MG63 (cell line): ENCODE data around the gene ABHD4. TPM values are rescaled to one million over a fixed set of nuclear protein-coding genes. Genes with fewer than 3 reads are reported as not detected.
"Not testable (repeated sequence)": the region's sequence is repeated elsewhere in the genome, so short reads cannot be mapped to it uniquely, and the experiment has no call there.

Experiments used
- DNase-seq: peaks from one replicate; pipeline ENCODE4 v3.0.0-alpha.2; 2020
- H3K27me3 ChIP-seq: fragments of 250-450 bp; sonication (Bioruptor Pico); 2 replicates; pipeline ENCODE4 v1.5.1; 2020; ENCODE audit warnings: mild to moderate bottlenecking, moderate library complexity
- H3K36me3 ChIP-seq: fragments of 250-450 bp; sonication (Bioruptor Pico); 2 replicates; pipeline ENCODE4 v1.5.1; 2020; ENCODE audit warnings: mild to moderate bottlenecking, moderate library complexity
- H3K4me3 ChIP-seq: fragments of 250-450 bp; sonication (Bioruptor Pico); 2 replicates; pipeline ENCODE4 v1.5.1; 2020; ENCODE audit warnings: mild to moderate bottlenecking, moderate library complexity
- H3K9me3 ChIP-seq: fragments of 250-450 bp; sonication (Bioruptor Pico); 2 replicates; pipeline ENCODE4 v1.5.1; 2020; ENCODE audit warnings: mild to moderate bottlenecking, moderate library complexity
- total RNA-seq: library from RNA; depleted of rRNA; stranded (reverse); fragments of >200 nt; shearing (Covaris generic); gene quantifications from 2 replicates; pipeline ENCODE4 v1.2.3, GENCODE V29; 2014; ENCODE audit warnings: low replicate concordance

ABHD4 gene
- total RNA-seq, 1 experiment from 2014 or later: 0.89 TPM

DNA sequence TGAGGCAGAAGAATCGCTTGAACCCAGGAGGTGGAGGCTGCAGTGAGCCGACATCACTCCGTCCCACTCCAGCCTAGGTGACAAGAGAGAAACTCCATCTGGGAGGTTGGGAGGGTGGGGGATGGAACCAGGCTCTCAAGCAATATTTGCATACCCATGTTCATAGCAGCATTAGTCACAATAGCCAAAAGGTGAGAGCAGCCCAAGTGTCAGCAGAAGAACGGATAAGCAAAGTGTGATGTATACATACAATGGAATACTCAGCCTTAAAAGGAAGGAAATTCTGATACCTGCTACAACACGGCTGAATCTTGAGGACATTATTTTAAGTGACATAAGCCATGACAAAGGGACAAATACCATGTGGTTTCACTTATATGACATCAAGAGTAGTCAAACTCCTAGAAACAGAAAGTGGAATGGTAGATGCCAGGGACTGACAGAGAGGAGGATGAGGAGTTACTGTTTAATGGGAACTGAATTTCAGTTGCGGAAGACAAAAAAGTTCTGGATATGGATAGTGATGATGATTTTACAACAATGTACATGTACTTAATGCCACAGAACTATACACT is 20.7 kb upstream of the ABHD4 start:
- Histone ChIP-seq H3K4me3 (no peak overlapping the region), H3K9me3 (no peaks in the 10 kb centered on the region), H3K36me3 (peaks cover 11% of the 10 kb centered on the region), H3K27me3 (no peaks in the 10 kb centered on the region)
- no peak for DNase-seq

DNA sequence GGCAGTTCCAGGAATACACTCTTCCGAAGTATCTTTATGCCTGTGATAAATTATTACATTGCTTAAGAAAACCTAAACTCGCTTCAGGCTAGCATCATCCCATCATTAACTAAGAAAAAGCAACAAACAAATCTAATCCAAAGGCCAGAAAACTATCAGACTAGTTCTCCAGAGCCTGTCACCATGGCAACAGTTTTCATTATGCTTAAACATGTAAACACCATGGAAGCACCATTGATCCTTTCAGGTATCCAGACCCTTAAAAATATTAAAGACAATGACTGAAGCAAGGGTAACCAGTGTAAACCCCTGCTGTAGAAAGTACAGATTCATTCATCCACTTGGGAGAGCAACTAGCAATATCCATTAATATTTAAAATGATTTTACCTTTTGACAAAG is 18.9 kb upstream of the ABHD4 start:
- Histone ChIP-seq H3K9me3 (no peaks in the 10 kb centered on the region), H3K4me3 (no peak overlapping the region), H3K36me3 (peaks cover 5% of the 10 kb centered on the region), H3K27me3 (no peaks in the 10 kb centered on the region)
- DNase-seq: no peak

- H3K27me3 ChIP-seq: no peaks in the 10 kb centered on the region
- H3K36me3 ChIP-seq: peaks cover 2% of the 10 kb centered on the region
- no peak for DNase-seq
- no peak overlapping the region for H3K4me3 ChIP-seq
- H3K9me3 ChIP-seq: no peaks in the 10 kb centered on the region
Observed at GRCh38 chr14:22579881-22580280, 18.2 kb upstream of the ABHD4 start.

- no peaks in the 10 kb centered on the region for H3K9me3 ChIP-seq
- no peaks in the 10 kb centered on the region for H3K27me3 ChIP-seq
- H3K36me3 ChIP-seq: peaks cover 9% of the 10 kb centered on the region
- no peak for DNase-seq
- H3K4me3 ChIP-seq: no peak overlapping the region
Observed at GRCh38 chr14:22580625-22581024, 17.5 kb upstream of the ABHD4 start.

DNA sequence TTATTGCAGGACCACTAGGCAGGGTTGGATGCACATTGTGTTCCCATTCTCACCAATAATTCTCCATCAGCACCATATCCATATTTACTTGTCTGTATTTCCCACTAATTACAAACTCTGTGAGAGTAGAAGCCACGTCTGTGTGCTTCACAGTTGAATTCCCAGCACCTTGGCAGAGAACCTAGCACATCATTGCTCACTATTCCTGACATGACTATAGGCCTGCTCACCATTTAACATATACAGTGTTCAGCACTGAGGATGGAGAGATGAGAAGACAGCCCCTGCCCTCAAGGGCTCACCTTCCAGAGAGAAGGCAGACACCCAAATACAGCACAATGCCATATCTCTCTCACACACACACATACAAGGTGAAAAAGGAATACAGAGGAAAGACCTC is 14.1 kb upstream of the ABHD4 start:
- Histone ChIP-seq H3K27me3 (no peaks in the 10 kb centered on the region), H3K4me3 (no peak overlapping the region), H3K9me3 (no peaks in the 10 kb centered on the region), H3K36me3 (peaks cover 22% of the 10 kb centered on the region)
- DNase-seq: no peak

GRCh38 chr14:22587247-22587646 is 10.9 kb upstream of the ABHD4 start:
- peaks cover 22% of the 10 kb centered on the region for H3K36me3 ChIP-seq
- H3K9me3 ChIP-seq: no peaks in the 10 kb centered on the region
- H3K27me3 ChIP-seq: no peaks in the 10 kb centered on the region
- DNase-seq: no peak
- H3K4me3 ChIP-seq: no peak overlapping the region

DNA sequence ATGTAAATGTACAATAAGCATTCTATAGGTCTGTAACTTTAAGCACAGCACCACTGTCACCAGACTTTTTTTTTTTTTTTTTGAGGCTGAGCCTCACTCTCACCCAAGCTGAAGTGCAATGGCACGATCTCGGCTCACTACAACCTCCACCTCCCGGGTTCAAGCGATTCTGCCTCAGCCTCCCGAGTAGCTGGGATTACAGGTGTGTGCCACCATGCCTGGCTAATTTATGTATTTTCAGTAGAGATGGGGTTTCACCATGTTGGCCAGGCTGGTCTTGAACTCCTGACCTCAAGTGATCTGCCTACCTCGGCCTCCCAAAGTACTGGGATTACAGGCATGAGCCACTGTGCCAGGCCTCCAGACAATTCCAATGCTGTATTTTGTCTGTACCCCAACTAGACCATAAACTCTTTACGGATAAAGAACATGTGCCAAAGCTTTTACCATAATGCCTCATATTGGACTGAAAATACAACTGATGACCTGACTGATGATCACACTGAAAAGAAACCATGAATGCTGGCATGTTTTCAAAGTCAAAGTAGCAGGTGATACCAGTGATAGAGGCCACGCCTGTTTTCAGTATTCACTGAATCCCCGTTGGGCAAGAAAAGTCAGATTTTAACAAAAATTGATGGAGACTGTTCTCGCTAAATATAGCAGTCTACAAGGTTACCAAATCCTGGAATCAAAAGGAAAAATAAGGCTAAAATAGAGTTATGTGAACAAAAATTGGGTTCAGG is 10.2 kb upstream of the ABHD4 start:
- H3K36me3 ChIP-seq: peaks cover 22% of the 10 kb centered on the region
- H3K4me3 ChIP-seq: peak overlapping the region; percentile 89
- not testable (repeated sequence) for DNase-seq, H3K9me3 ChIP-seq, H3K27me3 ChIP-seq

DNA sequence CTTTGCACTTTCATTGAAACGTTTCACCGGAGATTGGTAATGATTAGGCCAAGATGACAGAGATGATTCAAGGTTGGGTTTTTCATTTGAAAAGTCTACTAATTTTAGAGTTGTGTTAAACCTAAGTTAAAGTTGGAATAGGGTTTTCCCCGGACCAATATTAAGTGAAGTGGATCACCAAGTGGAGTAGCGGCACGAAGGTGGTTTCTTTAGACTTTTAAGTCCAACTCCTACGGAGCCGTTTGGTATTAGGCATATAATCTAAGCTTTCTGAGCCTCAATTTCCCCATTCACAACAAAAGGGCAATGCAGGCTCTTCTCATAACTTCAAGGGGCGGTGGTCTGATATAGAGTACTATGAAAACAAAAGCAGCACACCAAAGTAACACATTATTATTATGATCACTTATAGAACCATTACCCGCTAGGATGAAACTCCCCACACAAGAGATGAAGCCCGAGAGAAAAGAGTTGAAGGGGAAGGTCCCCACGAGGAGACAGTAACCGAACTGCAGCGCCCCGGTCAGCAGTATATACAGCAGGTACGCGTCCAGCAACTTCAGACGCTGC is 9.5 kb upstream of the ABHD4 start:
- DNase-seq: no peak
- Histone ChIP-seq H3K27me3 (no peaks in the 10 kb centered on the region), H3K4me3 (peak overlapping the region; percentile 89), H3K36me3 (peaks cover 22% of the 10 kb centered on the region), H3K9me3 (no peaks in the 10 kb centered on the region)

- Histone ChIP-seq H3K9me3 (no peaks in the 10 kb centered on the region), H3K4me3 (peak within 1 kb of the TSS; percentile 89), H3K36me3 (peaks cover 22% of the 10 kb centered on the region), H3K27me3 (no peaks in the 10 kb centered on the region)
- DNase-seq: peak; percentile 93
Observed at GRCh38 chr14:22589096-22589839, 8.8 kb upstream of the ABHD4 start, which contains the start of gene DAD1. DAD1 (minus strand) TSS chr14:22589224; CDS start chr14:22589157, 67 bp downstream.

- H3K4me3 ChIP-seq: no peak overlapping the region
- no peak for DNase-seq
- no peaks in the 10 kb centered on the region for H3K36me3 ChIP-seq
- H3K9me3 ChIP-seq: no peaks in the 10 kb centered on the region
- no peaks in the 10 kb centered on the region for H3K27me3 ChIP-seq
Observed at GRCh38 chr14:22593189-22593588, 4.9 kb upstream of the ABHD4 start.

- Histone ChIP-seq H3K4me3 (no peak overlapping the region), H3K36me3 (no peaks in the 10 kb centered on the region), H3K27me3 (no peaks in the 10 kb centered on the region), H3K9me3 (no peaks in the 10 kb centered on the region)
- DNase-seq: no peak
Observed at GRCh38 chr14:22593601-22594000, 4.5 kb upstream of the ABHD4 start.

DNA sequence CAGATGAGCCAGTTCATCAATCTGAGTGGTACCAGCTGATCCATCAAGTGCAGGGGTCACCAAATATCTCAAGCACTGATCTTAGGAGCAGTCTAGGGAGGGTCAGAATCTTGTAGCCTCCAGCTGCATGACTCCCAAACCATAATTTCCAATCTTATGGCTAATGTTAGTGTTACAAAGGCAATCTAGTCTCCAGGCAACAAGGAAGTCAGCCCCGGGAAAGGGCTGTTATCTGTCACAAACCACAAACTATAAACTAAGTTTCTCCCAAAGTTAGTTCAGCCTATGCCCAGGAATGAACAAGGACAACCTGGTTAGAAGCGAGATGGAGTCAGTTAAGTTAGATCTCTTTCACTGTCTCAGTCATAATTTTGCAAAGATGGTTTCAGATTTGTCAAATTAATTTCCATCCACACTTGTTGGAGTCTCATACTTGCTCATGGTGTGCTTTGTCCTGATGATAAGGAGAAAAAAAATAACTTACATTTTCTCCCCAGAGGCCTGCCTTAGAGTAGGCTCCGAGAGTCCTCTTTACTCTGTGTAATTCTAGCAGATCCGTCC is 3.9 kb upstream of the ABHD4 start:
- no peak for DNase-seq
- H3K36me3 ChIP-seq: no peaks in the 10 kb centered on the region
- H3K27me3 ChIP-seq: no peaks in the 10 kb centered on the region
- H3K9me3 ChIP-seq: no peaks in the 10 kb centered on the region
- no peak overlapping the region for H3K4me3 ChIP-seq

DNA sequence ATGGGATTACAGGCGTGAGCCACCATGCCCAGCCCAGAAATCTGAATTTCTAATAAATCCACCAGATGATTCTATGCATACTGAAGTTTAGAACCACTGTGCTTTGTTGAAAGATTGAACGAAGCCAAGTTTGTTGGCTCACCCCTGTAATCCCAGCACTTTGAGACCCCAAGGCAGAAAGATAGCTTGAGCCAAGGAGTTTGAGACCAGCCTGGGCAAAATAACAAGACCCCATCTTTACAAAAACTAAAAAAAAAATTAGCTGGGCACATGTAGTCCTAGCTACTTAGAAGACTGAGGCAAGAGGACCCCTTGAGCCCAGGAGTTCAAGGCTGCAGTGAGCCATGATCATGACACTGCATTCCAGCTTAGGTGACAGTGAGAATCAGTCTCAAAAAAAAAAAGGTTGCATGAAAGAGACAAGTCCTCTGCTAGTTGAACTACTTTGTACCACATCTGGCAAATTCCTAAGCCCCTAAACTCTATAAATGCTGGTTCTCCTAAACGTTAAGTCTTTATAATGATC is 1.7 kb upstream of the ABHD4 start:
- H3K36me3 ChIP-seq: no peaks in the 10 kb centered on the region
- no peak for DNase-seq
- H3K27me3 ChIP-seq: no peaks in the 10 kb centered on the region
- no peak overlapping the region for H3K4me3 ChIP-seq
- H3K9me3 ChIP-seq: no peaks in the 10 kb centered on the region

GRCh38 chr14:22597265-22597664 is 835 bp upstream of the ABHD4 start:
- Histone ChIP-seq H3K36me3 (no peaks in the 10 kb centered on the region; the same call in 1 of the 2 replicates), H3K27me3 (no peaks in the 10 kb centered on the region), H3K9me3 (no peaks in the 10 kb centered on the region), H3K4me3 (no peak overlapping the region; the same call in 1 of the 2 replicates)
- DNase-seq: no peak

DNA sequence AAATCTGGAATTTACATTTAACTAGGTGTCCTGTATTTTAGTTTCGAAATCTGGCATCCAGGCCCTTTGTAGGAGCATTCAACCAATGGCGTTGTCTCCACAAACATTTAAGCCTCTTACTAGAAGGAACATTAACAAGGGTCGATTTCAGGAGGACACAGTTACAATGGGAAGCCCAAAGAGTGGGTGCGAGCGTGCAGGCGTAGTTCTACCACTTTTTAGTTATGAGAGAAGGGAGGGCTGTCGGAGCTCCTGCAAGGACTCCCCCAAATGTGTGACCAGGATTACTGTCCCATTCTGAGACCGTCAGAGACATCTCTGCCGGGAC is 365 bp upstream of the ABHD4 start:
- DNase-seq: no peak
- H3K36me3 ChIP-seq: peaks cover 2% of the 10 kb centered on the region
- no peaks in the 10 kb centered on the region for H3K9me3 ChIP-seq
- peak overlapping the region; percentile 65 for H3K4me3 ChIP-seq
- H3K27me3 ChIP-seq: no peaks in the 10 kb centered on the region

DNA sequence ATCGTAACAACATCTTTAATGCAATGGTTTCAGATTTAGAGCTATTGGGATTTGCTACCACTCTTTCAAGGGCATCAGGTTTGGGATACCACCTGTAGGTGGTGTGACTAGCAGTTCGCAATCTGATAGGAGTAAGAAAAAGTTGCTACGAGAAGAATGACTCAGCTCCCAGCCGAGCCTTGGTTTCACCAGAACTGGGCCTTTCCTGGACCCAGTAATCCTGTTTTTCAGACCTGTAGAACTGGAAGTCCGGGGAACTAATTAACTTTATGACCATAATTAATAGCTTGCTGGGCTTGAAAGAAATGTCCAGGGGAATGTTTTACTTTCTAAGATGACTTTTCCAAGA is 770 bp downstream of the ABHD4 start:
- Histone ChIP-seq H3K27me3 (no peaks in the 10 kb centered on the region), H3K4me3 (peak overlapping the region; percentile 65)
- peak; percentile 13 for DNase-seq

GRCh38 chr14:22599349-22599748 is 1.2 kb downstream of the ABHD4 start:
- Histone ChIP-seq H3K9me3 (no peaks in the 10 kb centered on the region), H3K27me3 (no peaks in the 10 kb centered on the region), H3K36me3 (peaks cover 2% of the 10 kb centered on the region), H3K4me3 (no peak overlapping the region; the same call in none of the 2 replicates)
- no peak for DNase-seq

More for the DNA sequence above, 770 bp downstream of the ABHD4 start:
- Histone ChIP-seq H3K9me3 (no peaks in the 10 kb centered on the region), H3K36me3 (peaks cover 2% of the 10 kb centered on the region)
